ENCODE results near the gene IGFL4. TPM values are rescaled to one million over a fixed set of nuclear protein-coding genes. Genes with fewer than 3 reads are reported as not detected.

Gene IGFL4
- total and polyA plus RNA-seq, 9 of the 15 experiments (the other 6 are each of a cell fraction or from before 2014, with no cell fraction given), result not detected

DNA sequence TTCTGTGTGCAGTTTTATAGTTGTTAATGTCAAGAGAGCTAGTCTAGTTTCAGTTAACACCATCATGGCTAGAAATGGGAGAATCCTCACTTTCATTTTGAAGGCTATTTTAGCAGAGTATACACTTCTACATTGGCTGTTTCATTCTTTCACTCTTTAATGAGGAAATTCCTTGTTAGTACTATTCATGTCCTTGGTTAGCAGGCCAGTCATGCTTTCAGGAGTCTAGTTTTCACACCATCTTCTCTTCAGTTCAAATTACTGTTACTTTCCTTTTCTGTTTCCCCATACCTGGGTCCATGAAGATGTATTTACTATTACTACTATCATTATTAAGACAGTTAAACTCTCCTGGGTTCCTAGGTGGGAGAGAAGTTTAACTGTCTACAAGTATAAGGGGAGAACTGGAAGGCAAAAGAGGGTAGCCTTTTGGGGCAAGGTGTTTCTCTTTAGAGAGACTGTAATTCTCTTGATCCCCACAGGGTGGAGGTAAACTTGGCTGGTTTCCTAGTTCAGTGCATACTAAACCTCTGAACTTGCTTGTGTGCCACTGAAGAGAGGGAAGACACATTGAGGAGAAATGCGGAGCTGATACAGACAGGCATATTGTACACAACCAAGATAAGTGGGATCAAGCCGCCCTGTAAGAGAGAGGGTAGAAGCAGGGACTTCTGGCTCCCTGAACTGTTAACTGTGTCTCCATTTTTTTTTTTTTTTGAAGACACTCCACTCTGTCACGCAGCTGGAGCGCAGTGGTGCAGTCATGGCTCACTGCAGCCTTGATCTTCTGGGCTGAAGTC, 41.3 kb upstream of the IGFL4 start (continued):
- TF ChIP-seq, protein P1, sequence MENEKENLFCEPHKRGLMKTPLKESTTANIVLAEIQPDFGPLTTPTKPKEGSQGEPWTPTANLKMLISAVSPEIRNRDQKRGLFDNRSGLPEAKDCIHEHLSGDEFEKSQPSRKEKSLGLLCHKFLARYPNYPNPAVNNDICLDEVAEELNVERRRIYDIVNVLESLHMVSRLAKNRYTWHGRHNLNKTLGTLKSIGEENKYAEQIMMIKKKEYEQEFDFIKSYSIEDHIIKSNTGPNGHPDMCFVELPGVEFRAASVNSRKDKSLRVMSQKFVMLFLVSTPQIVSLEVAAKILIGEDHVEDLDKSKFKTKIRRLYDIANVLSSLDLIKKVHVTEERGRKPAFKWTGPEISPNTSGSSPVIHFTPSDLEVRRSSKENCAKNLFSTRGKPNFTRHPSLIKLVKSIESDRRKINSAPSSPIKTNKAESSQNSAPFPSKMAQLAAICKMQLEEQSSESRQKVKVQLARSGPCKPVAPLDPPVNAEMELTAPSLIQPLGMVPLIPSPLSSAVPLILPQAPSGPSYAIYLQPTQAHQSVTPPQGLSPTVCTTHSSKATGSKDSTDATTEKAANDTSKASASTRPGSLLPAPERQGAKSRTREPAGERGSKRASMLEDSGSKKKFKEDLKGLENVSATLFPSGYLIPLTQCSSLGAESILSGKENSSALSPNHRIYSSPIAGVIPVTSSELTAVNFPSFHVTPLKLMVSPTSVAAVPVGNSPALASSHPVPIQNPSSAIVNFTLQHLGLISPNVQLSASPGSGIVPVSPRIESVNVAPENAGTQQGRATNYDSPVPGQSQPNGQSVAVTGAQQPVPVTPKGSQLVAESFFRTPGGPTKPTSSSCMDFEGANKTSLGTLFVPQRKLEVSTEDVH (IDR thresholded peaks at IDR 0.05; ENCODE audit: low read depth, partially characterized antibody), result no peak
- TF ChIP-seq MTA3 (IDR thresholded peaks at IDR 0.05; ENCODE audit: borderline replicate concordance) (no peak), DEAF1 (CRISPR knock-in tag; IDR thresholded peaks at IDR 0.05) (0 out of 2 replicates have a peak, but pooled peaks have one; percentile 35), NFIC (IDR thresholded peaks at IDR 0.05) (peak; percentile 93)

- FAIRE-seq, result no peak
- no peak for DNase-seq (ENCODE audit: extremely low read depth in 1 of 4, low spot score in 3 of 4)
- intact Hi-C loops (cut with micrococcal nuclease), result no loop called here
- H3K4me1 ChIP-seq (replicated peaks in 1 of 2; ENCODE audit: control insufficient read depth in 2 of 2, insufficient read depth in 2 of 2, low read length in 2 of 2), result peaks cover 0 to 8% of the 10 kb centered on the region in 2 experiments; a peak in 2 of 5 replicates
- ChIA-PET CTCF (ENCODE audit: low intra/inter-chr PET ratio) (interaction anchor here (8.3 kb wide), 1 partner anchor 184 kb away, joined by 115 read pairs; no protein-coding TSS in a partner anchor), POLR2A (no interaction called here)
- in situ Hi-C loops (cut with MboI), result loop anchor here (5.0 kb wide), 1 partner anchor 182 kb away; no protein-coding TSS in a partner anchor
- no peaks in the 10 kb centered on the region for H4K20me1 ChIP-seq (replicated peaks; ENCODE audit: control insufficient read depth, insufficient read depth, low read length)
- no peak for ATAC-seq
- H3K9me1 ChIP-seq (ENCODE audit: control insufficient read depth, insufficient read depth, low read length), result no peaks in the 10 kb centered on the region
- H3K9me3 ChIP-seq (replicated peaks; ENCODE audit: control insufficient read depth, insufficient read depth, low read depth, low read length), result no peaks in the 10 kb centered on the region
- BruUV-seq (replicated peaks), result no TSS peak
- H3K4me3 ChIP-seq, result no peak overlapping the region
- H3K79me2 ChIP-seq (ENCODE audit: control insufficient read depth, insufficient read depth, low read length), result no peaks in the 10 kb centered on the region
- no peak overlapping the region for H3K9ac ChIP-seq (ENCODE audit: insufficient read depth in 1 of 2, low read depth in 2 of 2, low read length in 2 of 2)
- H3K36me3 ChIP-seq (ENCODE audit: control insufficient read depth, insufficient read depth, low read length), result no peaks in the 10 kb centered on the region
- H3K27ac ChIP-seq (ENCODE audit: extremely low read depth, low read depth, low read length), result no peak overlapping the region
- peaks cover 2 to 6% of the 10 kb centered on the region in 2 experiments; a peak in 2 of 5 replicates for H3K27me3 ChIP-seq (ENCODE audit: control insufficient read depth in 2 of 2, insufficient read depth in 2 of 2, low read length in 2 of 2)
- H3K4me2 ChIP-seq (ENCODE audit: insufficient read depth, low read length), result no peak overlapping the region
- H2AFZ ChIP-seq (ENCODE audit: low read depth, low read length), result no peak overlapping the region
- WGBS (ENCODE audit: insufficient coverage, low coverage, missing lambda C conversion rate), result 3% methylated on average over 3 of the region's 3 CpGs
- no peak for TF ChIP-seq BCOR (IDR thresholded peaks at IDR 0.05)
- TF ChIP-seq ESRRB (CRISPR knock-in tag; IDR thresholded peaks at IDR 0.05; ENCODE audit: borderline replicate concordance), result no peak
- TF ChIP-seq HMGXB4 (CRISPR knock-in tag; IDR thresholded peaks at IDR 0.05), result no peak
- no peak for TF ChIP-seq SREBF2 (CRISPR knock-in tag; IDR thresholded peaks at IDR 0.05)
- TF ChIP-seq, protein P2, sequence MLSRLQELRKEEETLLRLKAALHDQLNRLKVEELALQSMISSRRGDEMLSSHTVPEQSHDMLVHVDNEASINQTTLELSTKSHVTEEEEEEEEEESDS (CRISPR knock-in tag; IDR thresholded peaks at IDR 0.05), result no peak
- no peak for TF ChIP-seq RFX7 (CRISPR knock-in tag; IDR thresholded peaks at IDR 0.05)
- TF ChIP-seq NFIC (IDR thresholded peaks at IDR 0.05), result no peak
Measured at GRCh38 chr19:46080561-46080960, 39.8 kb upstream of the IGFL4 start.
